Inflammatory macrophage (primary cell): Measurements from ENCODE around the gene PTPN2.
"Not testable (repeated sequence)": the region's sequence is repeated elsewhere in the genome, so short reads cannot be mapped to it uniquely, and the experiment has no call there.

Source experiments
- DNase-seq, 2 donors: peaks; one replicate each; pipeline ENCODE4 v3.0.0-alpha.2; 2020 to 2022
- total RNA-seq, 18 experiments: gene quantifications; one replicate each; lab custom pipeline; 2026; ENCODE audit warnings: mixed read lengths in 6 of 18, inconsistent platforms in 2 of 18; lab: John Stamatoyannopoulos, UW

Gene PTPN2
- 31.3 to 67.9 (median 50.1) reads per million in 18 experiments for total RNA-seq

DNA sequence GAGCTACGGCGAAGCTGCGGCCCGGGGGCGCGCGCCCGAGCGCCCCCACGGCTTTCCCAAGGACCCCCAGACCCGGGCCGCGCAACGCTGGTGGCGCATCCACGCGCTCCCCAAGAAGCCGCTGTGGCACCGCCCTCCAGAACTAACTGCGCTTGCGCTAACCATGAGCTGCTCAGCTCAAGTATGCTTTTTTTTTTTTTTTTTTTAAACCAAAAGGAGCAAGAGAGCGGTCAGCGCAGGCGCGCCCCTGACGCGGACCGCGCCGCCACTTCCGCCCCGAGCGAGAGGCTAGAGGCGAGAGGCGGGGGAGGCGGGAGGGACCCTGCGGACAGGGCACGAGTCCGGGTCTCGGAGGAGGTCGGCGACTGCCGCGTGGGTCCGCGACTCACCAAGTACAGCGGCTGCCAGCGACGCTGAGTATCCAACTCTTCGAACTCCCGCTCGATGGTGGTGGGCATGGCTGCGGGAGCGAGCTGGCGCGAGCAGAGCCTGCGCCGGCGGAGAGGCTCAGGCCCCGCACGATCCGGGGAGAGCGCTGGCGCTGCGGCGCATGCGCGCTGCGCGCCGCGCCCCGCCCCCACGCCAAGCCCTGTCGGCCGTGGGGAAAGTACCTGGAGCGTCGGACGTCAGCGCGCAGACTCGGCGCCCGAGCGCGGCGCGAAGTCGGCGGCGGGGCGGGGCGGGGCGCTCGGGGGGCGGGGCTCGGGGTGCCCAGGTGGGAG is at the start of gene PTPN2:
Gene PTPN2, minus strand, starts transcription at position 554 of the 722 bp plus-strand sequence. Its CDS starts 96 bp downstream, at position 458.
- DNase-seq, result peak; percentile 95 to 96

DNA sequence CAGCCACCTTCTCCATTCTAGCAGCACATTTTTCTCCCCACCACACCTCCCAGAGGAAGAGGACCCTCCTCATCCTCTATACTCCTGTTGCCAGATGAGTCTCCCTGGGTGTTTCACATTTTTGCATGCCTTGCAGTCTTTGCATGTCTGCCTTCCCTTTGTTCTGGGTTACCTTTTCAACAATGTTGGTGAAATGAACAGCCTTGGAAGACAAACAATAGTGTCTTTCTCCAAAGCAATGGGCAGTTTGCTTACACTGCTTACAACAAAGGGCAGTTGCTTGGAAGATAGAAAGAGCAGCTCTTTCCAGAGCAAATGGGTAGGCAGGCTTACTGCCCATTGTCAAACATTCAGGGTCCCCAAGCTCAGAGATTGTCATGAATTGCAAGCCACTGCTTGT is 49.3 kb upstream of the PTPN2 start:
- DNase-seq, result no peak

GRCh38 chr18:12930908-12931307 is 46.9 kb upstream of the PTPN2 start:
- no peak for DNase-seq

DNA sequence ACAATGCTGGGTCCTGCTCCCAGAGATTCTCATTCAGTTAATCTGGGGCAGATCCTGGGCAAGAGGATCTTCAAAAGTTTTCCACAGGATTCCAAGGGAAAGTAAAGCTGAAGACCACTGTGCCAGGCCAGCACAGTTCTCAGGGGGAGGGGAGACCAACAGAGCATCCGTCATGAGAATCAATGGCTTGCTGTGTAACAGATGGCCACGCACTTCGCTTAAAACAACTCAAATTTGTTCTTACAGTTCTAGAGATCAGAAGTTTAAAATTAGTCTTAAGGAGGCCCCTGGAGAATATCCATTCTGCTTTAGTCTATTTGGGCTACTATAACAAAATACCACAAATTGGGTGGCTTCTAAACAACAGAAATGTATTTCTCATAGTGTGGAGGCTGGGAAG is 46.3 kb upstream of the PTPN2 start:
- DNase-seq, result no peak

DNA sequence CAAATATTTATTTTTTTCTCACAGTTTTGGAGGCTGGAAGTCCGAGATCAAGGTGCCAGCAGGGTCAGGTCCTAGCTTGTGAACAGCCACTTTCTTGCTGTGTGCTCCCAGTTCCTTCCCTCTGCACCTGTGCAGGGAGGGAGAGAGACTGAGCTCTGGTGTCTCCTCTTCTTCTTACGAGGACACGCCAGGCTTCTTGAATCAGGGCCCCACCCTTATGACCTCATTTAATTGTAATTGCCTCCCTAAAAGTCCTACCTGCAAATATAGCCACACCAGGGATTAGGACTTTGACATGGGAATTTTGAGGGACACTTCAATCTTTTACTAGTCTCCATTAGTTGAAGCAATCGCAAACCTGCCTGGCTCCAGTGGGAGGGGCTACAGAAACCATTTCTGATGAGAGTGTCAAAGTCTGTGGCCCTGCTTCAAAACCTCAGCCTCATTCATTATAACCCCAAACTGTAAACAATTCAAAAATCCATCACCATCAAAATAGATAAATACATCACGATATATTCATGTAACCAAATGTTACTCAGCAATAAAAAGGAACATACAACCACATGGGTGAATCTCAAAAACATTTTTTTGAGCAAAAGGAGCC is 45.5 kb upstream of the PTPN2 start:
- no peak for DNase-seq

DNA sequence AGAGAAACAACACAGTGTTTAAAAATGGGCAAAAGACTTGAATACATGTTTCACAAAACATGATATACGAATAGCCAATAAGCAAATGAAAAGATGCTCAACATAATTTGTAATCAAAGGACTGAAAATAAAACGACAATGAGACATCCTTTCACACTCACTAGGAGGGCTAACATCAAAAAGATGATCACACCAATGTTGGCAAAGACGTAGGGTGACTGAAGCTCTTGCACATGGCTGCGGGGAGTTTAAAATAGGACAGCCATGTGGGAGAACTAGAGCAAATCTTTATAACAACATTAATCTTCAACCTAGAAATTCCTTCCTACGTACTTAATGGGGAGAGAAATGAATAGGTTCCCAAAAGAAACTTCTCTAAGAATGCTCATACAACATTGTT is 44.6 kb upstream of the PTPN2 start:
- DNase-seq, result no peak

GRCh38 chr18:12928206-12928605 is 44.2 kb upstream of the PTPN2 start:
- DNase-seq, result no peak

DNA sequence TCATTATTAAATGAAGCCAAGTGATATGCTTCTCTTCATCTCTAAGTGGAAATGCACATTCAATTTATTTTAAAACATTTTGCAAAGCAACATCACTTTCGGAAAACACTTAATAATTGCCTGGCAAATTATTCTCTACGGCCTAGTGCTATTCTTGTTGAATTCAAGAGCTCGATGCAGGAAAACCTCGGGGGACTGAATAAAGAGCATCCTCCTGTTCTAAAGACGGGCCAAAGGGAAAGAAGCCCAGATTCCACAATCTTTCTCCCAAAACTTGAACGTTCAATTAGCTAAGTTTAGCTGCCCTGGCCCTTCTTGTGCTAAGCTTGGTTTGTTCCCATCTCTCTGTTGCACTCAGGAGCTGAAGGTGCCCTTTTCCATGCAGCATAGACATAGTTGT is 40.6 kb upstream of the PTPN2 start:
- no peak for DNase-seq

DNA sequence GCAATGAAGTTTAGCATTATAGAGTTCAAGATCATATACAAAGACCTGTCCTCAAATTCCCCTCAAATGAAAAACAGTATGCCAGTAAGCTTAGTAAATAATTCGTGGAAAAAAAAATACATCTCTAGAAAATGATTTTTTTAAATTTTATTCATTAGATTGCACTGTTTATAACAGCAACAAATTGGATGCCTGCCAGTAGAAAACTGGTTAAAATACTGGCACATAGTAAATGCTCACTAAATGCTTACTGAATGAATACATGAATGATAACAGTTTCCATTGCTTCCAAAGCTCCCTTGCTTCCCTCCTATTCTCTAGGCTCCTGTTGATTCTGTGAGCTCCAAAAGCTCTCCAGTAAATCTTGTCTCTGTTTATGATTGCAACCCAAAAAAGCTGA is 38.2 kb upstream of the PTPN2 start:
- DNase-seq, result no peak

DNA sequence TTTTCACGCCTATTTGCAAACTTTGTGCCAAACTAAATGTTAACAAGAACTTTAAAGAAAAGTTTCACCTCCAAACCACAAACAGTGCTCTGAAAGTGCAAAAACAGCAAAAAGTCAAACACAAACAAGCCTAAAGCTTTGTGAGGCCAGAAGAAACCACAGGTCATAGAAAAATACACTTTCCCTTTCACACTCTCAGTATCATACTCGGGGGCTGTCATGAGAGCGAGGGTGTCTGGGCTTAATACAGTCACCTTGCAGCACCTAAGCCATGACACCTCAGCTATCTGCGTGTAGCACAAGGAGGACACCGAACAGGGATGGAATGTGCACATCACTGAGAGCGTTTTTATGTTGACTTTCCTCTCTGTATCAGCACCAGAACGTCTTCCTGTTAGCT is 37.1 kb upstream of the PTPN2 start:
- DNase-seq, result no peak

- DNase-seq, result no peak
Observed at GRCh38 chr18:12911929-12912703, 28.1 kb upstream of the PTPN2 start.

GRCh38 chr18:12911025-12911928 is 27.2 kb upstream of the PTPN2 start:
- DNase-seq, result peak; percentile 20 to 52

DNA sequence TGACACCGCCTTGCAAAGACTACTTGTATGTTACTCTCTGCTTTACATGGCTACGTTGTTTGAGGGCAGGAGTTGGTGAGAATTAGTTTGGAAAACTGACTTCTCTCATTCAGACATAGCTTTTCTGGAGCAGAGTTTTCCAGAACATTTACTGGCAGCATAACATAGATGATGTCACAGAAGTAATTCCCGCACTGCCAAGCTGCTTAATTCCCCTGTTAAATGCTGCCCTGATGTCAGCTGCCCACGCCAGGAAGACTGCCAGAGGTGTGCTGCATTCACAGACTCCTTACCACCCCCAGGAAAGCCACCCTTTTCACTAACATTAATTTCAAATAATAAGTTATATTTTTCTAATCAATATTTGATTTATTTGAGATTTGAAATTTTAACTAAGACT is 24.7 kb upstream of the PTPN2 start:
- DNase-seq, result no peak

GRCh38 chr18:12907258-12907925 is 23.4 kb upstream of the PTPN2 start:
- DNase-seq, result no peak

GRCh38 chr18:12906773-12907172 is 22.7 kb upstream of the PTPN2 start:
- no peak for DNase-seq

DNA sequence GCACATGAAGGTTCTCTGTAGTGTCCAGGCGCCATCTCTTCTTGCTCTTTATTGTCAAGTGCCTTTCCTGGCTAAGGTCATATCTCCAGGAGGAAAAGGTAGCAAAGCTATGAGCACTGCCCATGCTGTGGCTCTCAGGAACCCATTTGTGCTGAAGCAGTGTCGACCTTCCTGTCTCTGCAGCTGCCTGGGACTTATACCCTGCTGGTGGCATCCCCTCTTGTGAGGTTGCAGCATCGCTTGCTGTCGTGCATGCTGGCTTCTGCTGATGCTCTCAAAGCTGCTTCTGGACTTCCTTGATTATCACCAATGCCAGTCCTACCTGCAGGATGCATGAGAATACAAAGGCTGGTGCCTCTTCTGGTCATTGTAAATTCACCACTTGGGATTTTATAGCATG is 22.1 kb upstream of the PTPN2 start:
- DNase-seq, result no peak

- peak; percentile 77 to 91 for DNase-seq
Observed at GRCh38 chr18:12904012-12904516, 20.0 kb upstream of the PTPN2 start.

- not testable (repeated sequence) for DNase-seq
Observed at GRCh38 chr18:12901208-12901607, 17.2 kb upstream of the PTPN2 start.

DNA sequence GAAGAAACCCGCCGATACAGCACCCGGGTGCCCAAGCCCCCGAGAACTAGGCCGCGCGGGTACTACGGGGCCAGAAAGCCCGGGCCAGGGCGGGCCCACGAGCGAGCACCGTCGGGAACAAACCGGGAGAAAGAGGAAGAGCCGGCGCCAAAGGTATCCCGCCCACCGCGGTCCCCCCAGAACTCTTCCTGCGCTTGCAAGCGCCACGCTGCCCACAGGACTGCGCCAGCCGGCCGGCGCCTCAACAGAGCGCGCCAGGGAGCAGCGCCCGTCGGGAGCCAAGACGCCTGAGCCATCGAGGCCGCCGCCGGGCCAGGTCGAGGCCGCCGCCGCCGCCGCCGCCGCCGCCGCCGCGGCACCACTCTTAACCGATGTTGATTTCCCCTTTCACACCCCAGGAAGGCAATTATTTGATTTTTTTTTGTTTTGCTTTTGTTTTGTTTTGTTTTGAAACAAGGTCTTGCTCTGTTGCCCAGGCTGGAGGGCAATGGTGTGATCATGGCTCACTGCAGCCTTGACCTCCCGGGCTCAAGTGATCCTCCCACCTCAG is 12.8 kb upstream of the PTPN2 start:
- not testable (repeated sequence) for DNase-seq

- DNase-seq, result no peak
Observed at GRCh38 chr18:12895626-12896025, 11.6 kb upstream of the PTPN2 start.

GRCh38 chr18:12895014-12895413 is 11.0 kb upstream of the PTPN2 start:
- no peak for DNase-seq
